OCI-LY1 (cell line): ENCODE data around the gene GRHPR.

Source experiments
- H2AFZ ChIP-seq: fragments of 200-600 bp; sonication (generic), shearing (Covaris generic); 2 replicates; pipeline ENCODE4 v1.6.0; 2014; ENCODE audit warnings: antibody characterized with exemption, mild to moderate bottlenecking, low read length
- H3F3A ChIP-seq: fragments of 200-600 bp; sonication (generic), shearing (Covaris generic); 2 replicates; pipeline ENCODE4 v1.6.0; 2014; ENCODE audit warnings: mild to moderate bottlenecking, antibody characterized with exemption, low read length, moderate library complexity; ENCODE audit not compliant: insufficient read depth
- H3K27ac ChIP-seq: fragments of 200-600 bp; sonication (generic); 2 replicates; pipeline ENCODE4 v1.5.1; 2014; ENCODE audit warnings: low read length, mixed run types, mild to moderate bottlenecking, low read depth; ENCODE audit not compliant: poor library complexity, severe bottlenecking
- H3K27me3 ChIP-seq: fragments of 200-600 bp; sonication (generic); 2 replicates; pipeline ENCODE4 v1.6.0; 2014; ENCODE audit warnings: antibody characterized with exemption, mild to moderate bottlenecking, low read length, moderate library complexity; ENCODE audit not compliant: insufficient read depth
- H3K36me3 ChIP-seq: fragments of 200-600 bp; sonication (generic); 2 replicates; pipeline ENCODE4 v1.6.1; 2014; ENCODE audit warnings: mild to moderate bottlenecking, antibody characterized with exemption, low read length, moderate library complexity, mixed read lengths; ENCODE audit not compliant: insufficient read depth
- H3K4me1 ChIP-seq: fragments of 200-600 bp; sonication (generic); 2 replicates; pipeline ENCODE4 v1.5.1; 2014; ENCODE audit warnings: mild to moderate bottlenecking, low read length, moderate library complexity; ENCODE audit not compliant: insufficient read depth, severe bottlenecking
- H3K4me2 ChIP-seq: fragments of 200-600 bp; sonication (generic), shearing (Covaris generic); 2 replicates; pipeline ENCODE4 v1.6.1; 2014; ENCODE audit warnings: low read length
- H3K4me3 ChIP-seq: fragments of 200-600 bp; sonication (generic); 2 replicates; pipeline ENCODE4 v1.5.1; 2014; ENCODE audit warnings: low read length, low read depth, mild to moderate bottlenecking, mixed read lengths; ENCODE audit not compliant: poor library complexity, severe bottlenecking
- H3K79me2 ChIP-seq: fragments of 200-600 bp; shearing (Covaris generic); 2 replicates; pipeline ENCODE4 v1.6.1; 2016; ENCODE audit warnings: mixed run types, low read length, mixed read lengths; ENCODE audit not compliant: insufficient read depth
- H3K9ac ChIP-seq: fragments of 200-600 bp; sonication (generic), shearing (Covaris generic); 2 replicates; pipeline ENCODE4 v1.6.1; 2014; ENCODE audit warnings: mild to moderate bottlenecking, low read length, mixed read lengths
- H3K9me2 ChIP-seq: fragments of 200-600 bp; sonication (generic), shearing (Covaris generic); 2 replicates; pipeline ENCODE4 v1.6.1; 2014; ENCODE audit warnings: low read depth, mild to moderate bottlenecking, low read length, mixed read lengths
- H3K9me3 ChIP-seq: fragments of 200-600 bp; shearing (Covaris generic); 2 replicates; pipeline ENCODE4 v1.6.1; 2014; ENCODE audit warnings: low read length, mixed read lengths
- H4K20me1 ChIP-seq: fragments of 200-600 bp; sonication (generic), shearing (Covaris generic); 2 replicates; pipeline ENCODE4 v1.6.0; 2016; ENCODE audit warnings: mild to moderate bottlenecking, low read length; ENCODE audit not compliant: insufficient read depth
- CTCF ChIP-seq: fragments of 200-600 bp; sonication (generic), shearing (Covaris generic); IDR thresholded peaks from 2 replicates; pipeline ENCODE4 v1.5.1; 2017; ENCODE audit warnings: mild to moderate bottlenecking, antibody characterized with exemption, low read length, moderate library complexity, mixed read lengths
- EZH2 ChIP-seq: fragments of 200-600 bp; sonication (generic), shearing (Covaris generic); IDR thresholded peaks from 2 replicates; pipeline ENCODE4 v1.8.0; 2017; ENCODE audit warnings: borderline replicate concordance, mixed run types, mild to moderate bottlenecking, antibody characterized with exemption, low read length, moderate library complexity, mixed read lengths

GRHPR gene

GRCh38 chr9:37447111-37447510 is 24.6 kb downstream of the GRHPR start:
- Histone ChIP-seq H3K4me1 (peaks cover 14% of the 10 kb centered on the region), H3K4me3 (no peak overlapping the region), H3K9ac (no peak overlapping the region), H3F3A (no peaks in the 10 kb centered on the region), H3K9me2 (no peaks in the 10 kb centered on the region), H3K36me3 (peaks cover 56% of the 10 kb centered on the region), H3K79me2 (peaks cover 49% of the 10 kb centered on the region), H3K9me3 (no peaks in the 10 kb centered on the region), H3K27ac (no peak overlapping the region), H2AFZ (no peak overlapping the region), H3K27me3 (no peaks in the 10 kb centered on the region), H4K20me1 (no peaks in the 10 kb centered on the region), H3K4me2 (no peak overlapping the region)
- TF ChIP-seq EZH2 (no peak), CTCF (no peak)

- Histone ChIP-seq H3K27me3 (no peaks in the 10 kb centered on the region), H3K4me2 (no peak overlapping the region), H3K79me2 (peaks cover 70% of the 10 kb centered on the region), H3K36me3 (peaks cover 37% of the 10 kb centered on the region), H3K4me3 (no peak overlapping the region), H4K20me1 (no peaks in the 10 kb centered on the region), H2AFZ (no peak overlapping the region), H3K9me3 (no peaks in the 10 kb centered on the region), H3K9ac (no peak overlapping the region), H3K4me1 (peaks cover 42% of the 10 kb centered on the region), H3K9me2 (no peaks in the 10 kb centered on the region), H3F3A (no peaks in the 10 kb centered on the region), H3K27ac (no peak overlapping the region)
- TF ChIP-seq EZH2: no peak
- TF ChIP-seq CTCF: no peak
Observed at GRCh38 chr9:37449862-37450632, 27.6 kb downstream of the GRHPR start.

GRCh38 chr9:37451628-37452027 is 29.1 kb downstream of the GRHPR start:
- Histone ChIP-seq H3K79me2 (peaks cover 84% of the 10 kb centered on the region), H2AFZ (no peak overlapping the region), H3K9ac (no peak overlapping the region), H3K9me2 (no peaks in the 10 kb centered on the region), H3K4me2 (no peak overlapping the region), H3F3A (no peaks in the 10 kb centered on the region), H3K27me3 (no peaks in the 10 kb centered on the region), H3K36me3 (peaks cover 32% of the 10 kb centered on the region), H3K4me1 (peaks cover 58% of the 10 kb centered on the region), H4K20me1 (no peaks in the 10 kb centered on the region), H3K4me3 (no peak overlapping the region), H3K9me3 (no peaks in the 10 kb centered on the region), H3K27ac (peak overlapping the region; percentile 31)
- TF ChIP-seq EZH2 (no peak), CTCF (no peak)
